ENCODE data around the gene TOX2.

TOX2 gene, protein sequence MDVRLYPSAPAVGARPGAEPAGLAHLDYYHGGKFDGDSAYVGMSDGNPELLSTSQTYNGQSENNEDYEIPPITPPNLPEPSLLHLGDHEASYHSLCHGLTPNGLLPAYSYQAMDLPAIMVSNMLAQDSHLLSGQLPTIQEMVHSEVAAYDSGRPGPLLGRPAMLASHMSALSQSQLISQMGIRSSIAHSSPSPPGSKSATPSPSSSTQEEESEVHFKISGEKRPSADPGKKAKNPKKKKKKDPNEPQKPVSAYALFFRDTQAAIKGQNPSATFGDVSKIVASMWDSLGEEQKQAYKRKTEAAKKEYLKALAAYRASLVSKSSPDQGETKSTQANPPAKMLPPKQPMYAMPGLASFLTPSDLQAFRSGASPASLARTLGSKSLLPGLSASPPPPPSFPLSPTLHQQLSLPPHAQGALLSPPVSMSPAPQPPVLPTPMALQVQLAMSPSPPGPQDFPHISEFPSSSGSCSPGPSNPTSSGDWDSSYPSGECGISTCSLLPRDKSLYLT

DNA sequence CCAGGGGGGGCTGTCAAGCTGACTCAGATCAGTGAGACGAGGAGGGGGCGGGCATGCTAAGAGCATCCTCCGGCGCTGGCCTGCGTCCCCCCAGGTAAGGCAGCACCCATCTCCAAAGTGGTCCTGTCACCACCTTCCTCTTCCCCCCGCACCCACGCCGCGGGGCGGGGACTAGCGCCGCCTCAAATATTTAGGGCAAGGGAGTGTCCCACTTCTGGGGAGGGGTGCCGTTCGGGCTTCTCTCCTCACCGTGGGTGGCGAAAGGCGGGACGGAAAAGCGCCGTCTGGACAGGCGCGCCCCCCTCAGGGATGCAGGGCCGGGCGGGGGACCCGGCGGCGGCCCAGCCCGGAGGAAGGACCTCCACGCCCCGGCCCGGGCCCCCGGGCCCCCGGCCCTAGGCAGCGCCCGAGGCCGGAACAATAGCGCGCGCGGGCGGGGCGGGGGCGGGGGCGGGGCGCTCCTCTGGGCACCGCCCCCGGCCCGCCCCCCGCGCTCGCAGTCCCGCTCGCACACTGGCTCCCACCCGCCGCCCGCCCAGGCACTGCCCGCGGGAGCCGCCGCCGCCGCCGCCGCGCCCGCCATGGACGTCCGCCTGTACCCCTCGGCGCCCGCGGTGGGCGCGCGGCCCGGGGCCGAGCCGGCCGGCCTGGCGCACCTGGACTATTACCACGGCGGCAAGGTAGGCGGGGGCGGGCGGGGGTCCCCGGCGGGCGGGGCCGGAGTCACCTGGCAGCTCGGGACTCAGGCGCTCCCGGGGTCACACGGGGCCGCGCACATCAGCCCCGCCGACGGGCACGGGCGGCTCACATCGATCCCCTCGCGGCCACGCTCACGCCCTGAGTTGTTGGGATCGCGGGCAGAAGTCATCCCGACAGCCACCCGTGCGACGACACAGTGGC is at the start of gene TOX2:
Gene TOX2 (plus strand): TSS at position 542 of the 900 bp plus-strand sequence. CDS start 40 bp downstream, at position 582.
- DNase-seq, result no peak

DNA sequence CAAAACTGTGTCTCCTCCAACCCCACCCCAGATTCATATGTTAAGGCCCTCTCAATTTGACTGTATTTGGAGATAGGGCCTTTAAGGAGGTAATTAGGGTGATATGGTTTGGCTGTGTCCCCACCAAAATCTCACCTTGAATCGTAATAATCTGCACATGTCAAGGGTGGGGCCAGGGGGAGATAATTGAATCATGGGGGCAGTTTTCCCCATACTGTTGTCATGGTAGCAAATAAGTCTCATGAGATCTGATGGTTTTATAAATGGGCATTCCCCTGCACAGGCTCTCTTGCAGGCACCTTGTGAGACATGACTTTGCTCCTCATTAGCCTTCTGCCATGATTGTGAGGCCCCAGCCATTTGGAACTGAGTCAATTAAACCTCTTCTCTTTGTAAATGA is 46.6 kb upstream of the TOX2 start:
- DNase-seq, result no peak

DNA sequence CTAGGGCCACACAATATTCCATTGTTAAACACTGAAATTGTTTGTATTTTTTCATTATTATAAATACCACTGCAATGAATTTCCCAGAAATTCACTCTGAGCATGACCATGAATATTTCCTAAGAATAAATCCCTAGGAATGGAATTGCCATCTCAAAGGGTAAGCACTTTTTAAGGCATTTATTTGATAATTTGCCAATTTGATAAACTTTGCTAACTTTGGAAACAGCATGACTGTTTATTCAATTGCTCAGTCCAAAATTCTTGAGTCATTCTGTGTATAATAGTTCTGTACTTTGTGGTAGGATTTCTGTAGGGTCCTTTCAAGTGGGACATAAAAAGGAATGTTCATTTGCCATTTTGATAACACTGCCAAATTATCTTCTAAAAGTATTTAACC is 44.2 kb upstream of the TOX2 start:
- DNase-seq, result no peak

DNA sequence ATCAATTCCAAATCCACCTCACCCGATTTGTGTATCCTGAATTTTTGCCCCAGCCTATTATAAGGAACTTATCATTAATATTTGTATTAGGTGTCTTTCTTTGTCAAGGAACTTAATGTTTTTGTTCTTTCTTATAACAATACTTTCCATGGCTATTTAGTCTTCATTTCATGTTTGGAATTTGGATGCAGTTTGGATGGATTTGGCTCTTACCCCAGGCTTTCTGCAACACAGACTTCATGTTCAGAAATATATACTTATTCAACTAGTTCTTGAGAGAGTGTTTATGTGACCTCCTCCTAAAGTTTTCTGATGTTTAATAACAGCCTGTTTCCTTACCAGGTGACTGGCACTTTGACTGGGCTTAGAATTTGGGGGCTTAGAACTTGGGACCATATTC is 35.9 kb upstream of the TOX2 start:
- no peak for DNase-seq

DNA sequence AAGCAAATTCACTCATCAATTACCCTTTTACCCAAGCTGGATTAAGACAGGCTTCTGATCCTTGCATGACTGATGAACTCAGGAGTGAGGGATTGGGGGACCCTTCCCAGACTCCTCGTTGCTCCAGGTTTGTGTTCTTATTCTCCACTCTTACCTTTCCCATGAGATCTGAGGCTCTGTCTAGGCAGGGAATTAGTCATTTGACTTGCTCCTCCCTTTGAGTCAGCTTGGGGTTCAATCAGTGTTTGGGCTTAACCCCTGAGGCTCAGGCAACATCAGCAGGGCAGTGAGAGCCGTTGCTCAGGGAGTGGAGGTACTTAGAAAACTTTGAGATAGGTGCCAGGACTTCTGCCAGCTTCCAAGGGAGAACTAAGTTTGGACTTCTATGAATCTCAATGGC is 20.7 kb upstream of the TOX2 start:
- no peak for DNase-seq

DNA sequence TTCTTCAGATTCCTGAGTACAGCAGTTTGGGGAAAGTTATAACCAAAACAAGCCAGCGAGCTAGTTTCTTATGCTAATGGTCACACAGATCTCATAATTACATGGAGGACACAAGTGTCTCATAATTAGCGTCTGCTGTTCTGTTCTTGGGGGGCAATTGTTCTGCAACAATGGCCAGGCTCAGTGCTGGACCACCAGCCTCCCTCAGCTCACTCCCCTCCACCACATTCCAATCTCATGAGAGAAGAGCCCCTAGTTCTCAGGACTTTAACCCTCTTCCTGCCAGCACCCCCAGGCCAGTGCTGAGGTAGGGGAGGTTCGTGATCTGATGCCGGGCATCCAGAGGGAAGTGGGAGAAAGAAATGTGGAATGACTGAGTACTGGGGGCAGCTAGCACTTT is 20.2 kb upstream of the TOX2 start:
- DNase-seq, result no peak

DNA sequence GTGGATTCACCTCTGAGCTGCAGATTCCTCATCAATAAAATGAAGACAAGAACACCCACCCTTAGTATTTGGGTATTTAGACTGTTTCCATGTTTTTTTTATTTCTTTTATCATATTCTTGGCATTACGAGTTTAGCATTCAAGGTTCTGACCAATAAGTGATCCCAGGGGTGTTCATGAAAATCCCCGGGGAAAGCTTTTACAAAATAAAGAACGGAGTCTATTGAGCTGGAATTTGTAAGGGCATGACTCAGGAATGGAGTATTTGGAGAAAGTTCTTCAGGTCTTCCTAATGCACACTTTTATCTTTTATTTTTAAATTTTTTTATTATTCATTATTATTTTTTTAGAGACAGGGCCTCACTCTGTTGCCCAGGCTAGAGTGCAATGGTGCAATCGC is 19.4 kb upstream of the TOX2 start:
- DNase-seq, result no peak

DNA sequence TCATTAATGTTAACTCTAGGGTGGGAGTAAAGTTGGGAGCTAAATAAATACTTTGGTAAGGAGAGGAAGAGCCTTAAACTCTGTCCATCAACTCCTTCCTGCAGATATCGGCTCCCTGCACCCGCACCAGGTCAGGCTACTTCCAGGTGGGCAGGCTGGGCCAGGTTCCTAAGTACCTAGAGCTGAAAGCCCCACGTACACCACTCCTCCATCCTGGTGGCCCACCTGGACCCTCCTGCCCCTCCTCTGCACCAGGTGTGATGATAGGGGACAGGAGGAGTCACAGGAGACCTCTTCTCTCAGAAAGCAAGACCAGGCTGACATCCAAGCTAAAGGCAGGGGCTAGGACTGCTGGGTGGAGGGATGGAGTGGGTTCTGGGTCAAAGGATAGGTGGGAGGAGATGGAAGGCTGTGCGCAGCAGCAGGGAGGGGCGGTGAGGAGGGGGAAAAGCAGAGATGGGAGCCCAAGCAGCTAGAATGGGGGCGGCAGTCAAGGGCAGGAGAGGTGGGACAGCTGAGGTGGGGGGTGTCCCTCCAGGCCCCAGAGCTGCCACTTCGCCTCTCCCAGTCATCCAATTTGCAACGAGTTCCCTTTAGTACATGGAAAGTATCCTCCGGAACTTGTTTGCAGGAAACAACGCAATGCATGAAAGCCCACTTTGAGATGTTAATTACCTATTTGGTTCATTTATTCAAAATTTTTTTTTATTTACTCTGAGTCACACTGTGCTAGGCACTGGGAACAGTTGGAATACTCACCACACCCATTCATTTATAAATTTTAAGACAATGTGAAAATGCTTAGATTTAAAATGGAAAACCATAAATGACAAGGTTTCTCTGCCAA is 15.2 kb upstream of the TOX2 start:
- no peak for DNase-seq

DNA sequence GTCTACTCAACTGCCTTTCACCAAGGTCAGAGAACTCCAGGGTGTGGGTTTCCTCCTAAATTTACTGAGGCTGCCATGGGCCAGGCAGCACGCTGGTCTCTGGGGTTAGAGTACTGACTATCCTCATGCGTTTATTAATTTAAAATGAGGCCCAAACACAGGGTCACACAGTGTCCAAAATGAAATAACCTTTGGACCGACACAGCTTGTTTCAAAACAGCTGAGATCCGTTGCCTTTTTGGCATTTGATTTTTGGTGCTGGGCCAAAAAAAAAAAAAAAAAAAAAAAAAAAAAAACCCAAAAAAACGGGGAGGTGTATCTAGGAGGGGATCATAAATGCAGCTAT is 14.6 kb upstream of the TOX2 start:
- DNase-seq, result no peak

DNA sequence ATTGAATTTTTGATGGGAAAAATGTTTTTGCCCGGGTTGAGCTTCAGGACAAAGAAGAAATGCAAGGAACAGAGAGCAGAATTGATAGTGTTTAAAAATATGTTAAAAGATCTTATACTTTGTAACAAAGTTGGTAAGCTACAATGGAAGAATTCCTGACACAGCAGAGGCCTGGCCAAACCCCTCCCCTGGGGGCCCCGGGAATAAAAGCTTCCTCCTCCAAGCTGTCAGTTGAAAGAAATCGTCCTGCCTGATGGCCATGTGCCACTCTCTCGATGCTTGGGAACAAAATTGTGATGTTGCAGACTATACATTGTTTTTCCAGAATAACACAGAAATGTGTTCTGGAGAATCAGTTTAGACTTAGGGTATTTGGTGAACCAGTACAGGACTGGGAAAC is 14.2 kb upstream of the TOX2 start:
- no peak for DNase-seq

DNA sequence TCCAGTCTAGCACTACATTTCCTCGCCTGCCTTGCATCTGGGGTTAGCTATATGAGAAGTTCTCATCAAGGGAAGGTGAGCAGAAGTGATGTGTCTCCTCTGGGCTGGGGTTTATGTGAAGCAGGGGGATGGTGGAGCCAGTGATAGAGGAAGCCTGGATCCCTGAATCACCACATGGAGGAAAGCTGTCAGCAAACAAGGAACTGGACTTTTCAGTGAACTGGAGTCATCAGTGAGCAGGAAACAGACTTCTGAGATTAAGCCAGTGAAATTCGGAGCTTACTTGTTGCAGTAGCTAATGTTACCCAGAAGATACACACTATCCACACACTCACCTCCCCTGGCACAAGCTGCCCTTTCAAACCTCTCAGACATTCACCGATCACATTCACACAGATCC is 13.4 kb upstream of the TOX2 start:
- no peak for DNase-seq

DNA sequence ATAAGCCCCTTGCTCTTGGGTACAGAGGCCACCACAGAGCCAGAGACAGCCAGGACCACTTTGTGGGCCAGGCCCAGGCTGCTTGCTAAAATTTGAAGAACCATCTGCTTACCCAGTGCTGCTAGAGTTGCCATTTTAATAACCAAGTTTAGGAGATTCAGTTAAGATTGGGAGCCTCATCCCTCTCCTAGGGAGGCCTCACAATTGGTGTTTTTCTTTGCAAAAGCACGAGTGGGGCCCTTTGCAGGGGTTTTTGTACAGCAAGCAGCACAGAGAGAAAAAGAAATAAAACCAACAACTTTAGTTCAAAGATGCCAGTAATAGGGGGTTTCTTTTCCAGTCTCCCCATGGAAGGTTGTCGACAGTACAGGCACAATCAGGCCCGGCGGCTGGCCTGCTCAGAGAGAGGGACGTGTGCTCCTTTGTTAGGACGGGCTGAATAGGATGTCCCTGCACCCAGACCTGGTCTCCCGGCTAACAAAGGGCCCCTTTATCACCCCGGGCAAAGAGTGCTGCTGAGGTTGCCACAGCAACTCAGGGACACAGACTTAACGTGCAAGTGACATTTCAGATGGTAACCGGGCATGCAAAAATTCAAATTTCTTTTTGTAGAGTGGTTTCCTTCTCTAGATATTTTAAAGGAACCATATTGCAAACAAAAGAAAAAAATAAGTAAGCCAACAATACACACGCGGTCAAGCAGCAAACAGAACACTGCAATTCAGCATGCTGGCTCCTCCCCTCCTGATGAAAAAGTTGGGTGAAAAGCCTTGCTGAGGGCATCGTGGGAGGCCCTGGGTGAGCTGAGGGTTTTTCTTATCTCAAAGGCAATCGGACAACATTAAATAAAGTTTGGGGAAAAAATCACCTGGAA is 10.5 kb upstream of the TOX2 start:
- DNase-seq, result no peak

DNA sequence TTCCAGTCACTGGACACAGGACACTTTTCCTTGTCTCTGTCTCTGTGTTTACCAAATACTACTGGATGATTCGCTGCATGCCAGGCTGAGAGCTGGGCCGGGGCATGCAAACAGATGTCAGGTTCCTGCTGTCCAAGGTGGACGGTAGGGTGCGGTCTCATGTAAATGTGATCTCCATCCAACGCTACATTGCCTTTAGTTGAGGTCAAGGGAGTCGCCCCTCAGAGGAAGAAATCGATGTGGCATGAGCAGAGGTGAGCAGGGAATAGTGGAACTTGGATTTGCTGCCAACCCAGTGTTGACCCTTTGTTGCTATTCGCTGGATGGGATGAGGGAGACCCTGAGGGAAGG is 9.8 kb upstream of the TOX2 start:
- no peak for DNase-seq

DNA sequence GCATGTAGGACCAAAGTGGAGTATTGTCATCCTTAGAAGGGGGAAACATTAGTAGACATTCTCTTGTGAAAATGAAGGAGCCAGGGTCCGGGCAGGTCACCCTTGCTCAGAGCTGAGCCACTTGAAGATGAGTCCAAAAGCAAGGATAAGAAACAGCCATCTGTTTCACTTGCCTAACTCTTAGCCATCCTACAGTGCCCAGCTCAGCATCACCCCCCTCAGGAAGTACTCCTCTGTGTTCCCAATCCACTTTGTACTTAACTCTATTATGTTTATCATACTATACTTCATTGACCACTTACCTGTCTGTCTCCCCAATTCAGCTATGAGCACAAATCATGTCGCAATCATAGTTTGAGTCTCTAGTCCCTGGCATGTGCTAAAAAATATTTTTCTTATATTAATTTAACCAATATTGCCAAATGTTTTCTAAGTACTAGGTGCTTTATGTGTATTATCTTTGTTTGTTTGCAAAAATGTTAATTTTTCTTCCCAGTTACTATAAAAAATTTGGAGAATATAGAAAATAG is 8.1 kb upstream of the TOX2 start:
- DNase-seq, result no peak

DNA sequence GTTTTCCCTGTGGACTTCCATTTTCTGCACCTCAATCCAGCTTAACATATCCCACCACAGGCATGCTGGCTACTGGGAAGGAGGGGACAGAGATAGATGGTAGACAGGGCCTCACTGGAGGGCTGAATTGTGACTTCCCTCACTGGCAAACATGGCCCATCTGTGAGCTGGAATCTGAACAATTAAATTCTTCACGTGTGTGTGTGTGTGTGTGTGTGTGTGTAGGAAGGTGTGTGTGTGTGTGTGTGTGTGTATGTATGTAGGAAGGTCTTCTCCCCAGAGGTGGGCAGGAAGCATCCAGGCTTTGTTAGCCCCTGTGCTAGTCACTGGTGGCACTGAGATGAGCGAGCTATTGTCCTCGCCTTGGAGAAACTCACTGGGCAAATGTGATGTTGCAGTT is 5.4 kb upstream of the TOX2 start:
- DNase-seq, result no peak

DNA sequence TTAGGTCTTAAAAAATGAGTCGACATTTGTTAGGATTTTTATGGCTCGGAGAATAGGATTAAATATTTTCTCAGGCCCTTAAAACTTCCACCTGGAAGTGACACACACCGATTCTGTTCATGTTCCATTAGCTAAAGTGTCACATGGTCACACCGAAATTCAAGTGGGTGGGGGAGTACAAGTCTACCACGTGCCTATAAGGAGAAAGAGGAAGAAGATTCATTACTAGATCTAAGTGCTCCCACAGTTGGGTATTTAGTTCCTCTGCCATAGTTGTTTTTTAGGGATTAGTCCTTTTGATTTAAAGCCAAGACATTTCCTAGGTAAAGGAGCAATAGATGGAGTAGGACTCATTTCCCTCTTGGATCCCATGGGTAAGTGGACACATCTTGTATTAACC is 4.9 kb upstream of the TOX2 start:
- DNase-seq, result peak; percentile 86

DNA sequence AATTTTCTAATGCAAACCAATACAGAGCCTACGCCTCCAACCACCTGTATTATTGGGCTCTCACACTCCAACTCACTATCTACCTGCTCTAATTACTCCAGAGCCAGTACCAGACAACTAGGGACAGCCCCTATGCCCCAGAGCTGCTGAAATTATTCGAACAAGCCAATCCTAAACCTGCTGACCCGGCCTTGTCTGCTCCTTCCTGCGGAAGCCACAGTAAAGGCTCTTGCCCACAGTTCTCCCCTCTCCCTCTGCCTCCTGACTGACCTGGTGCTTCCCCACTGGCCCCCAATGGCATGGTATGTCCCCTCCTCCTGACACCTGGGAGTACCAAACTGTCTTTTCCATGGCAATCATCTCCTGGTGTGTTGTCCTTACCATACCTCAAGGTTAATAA is 4.1 kb upstream of the TOX2 start:
- DNase-seq, result no peak

DNA sequence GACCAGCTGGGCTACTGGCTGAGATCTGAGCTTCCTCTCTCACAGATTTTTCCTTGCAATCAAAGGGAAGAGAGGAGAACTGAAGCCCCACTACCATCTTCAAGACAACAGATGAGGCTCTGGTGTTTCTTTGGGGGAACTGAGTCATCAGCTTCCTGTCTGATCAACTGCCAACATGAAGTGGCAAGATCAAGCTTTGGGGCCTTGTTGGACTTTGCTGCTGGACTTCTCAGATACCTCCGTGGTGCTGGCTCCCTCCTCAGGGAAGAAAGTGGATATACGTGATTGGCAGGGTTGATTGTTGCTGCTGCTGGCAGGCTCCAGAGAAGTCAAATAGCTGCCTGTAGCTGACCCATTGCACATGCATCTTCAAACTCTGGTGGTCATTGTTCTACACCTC is 3.6 kb upstream of the TOX2 start:
- peak; percentile 11 for DNase-seq

DNA sequence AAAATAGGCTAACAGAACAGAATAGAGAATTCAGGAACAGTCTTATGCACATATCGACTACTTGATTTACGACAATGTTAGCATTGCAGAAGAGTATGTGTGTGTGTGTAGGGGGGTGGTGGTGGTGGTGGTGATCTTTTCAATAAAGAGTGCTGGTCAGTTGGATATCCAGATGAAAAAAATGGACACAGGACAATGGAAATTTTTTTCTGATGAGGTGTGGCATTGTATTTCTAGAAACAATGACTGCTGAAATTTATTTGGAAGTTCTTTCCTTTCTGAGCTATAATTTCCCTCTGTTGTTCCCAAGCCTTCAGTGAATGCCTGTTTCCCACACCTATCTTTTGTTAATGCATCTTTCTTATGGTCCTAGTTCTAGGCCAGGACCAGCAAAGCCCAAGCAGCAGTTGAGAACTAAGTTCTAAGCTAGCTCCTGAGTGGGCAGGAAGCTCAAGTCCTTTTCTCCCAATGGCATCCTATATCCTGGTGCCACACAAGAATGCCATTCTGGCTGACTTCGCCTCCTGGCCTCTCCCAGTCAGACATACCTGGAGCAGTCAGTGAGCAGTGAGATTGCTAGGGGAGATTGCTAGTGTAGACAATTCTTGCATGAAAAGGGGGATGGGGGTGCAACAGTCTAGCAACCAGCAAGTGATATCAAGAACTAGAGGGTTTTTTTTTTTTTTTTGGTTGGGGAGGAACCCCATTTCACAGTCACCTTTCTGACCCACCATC is 1.2 kb upstream of the TOX2 start:
- DNase-seq, result no peak

DNA sequence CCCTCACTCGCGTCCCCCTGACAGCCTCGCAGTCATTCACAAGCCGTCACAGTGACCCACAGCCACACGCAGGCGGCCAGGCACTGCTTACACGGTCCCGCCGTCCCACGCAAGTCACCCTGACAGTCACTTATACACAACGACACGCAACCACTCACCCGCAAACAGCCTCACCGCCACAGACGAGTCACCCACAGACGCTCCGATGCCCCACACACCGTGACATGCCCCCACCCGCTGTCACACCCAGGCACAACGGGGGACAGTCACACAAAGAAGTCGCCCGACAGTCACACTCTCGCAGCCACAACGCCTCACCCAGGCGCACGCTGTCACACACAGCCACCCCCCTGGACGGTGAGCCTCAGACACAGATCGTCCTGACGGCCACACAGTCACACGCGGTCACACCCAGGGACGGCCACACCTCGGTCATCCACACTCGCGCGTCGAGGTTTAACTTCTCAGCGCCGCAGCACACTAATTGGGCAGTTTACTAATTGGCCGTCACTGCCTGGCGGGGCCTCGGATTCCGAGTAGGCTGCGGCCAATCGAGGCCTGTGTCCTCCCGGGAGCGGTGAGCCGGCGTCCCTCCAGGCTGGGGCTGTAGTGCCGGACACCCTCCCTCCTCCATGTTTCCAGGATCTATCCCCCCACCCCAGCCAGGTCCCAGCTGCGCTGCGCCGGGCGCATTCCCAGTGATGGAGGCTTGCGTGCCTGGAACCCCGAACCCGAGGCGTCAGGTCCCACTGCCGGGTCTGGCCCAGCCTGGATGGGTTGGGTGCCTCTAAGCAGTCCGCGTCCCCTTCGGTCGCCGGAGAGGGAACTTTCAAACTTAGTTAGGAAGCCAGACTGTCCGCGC is 790 bp downstream of the TOX2 start:
- peak; percentile 7 for DNase-seq
